Stimulated activated CD8-positive, alpha-beta memory T cell treated with anti-CD3 and anti-CD28 coated beads, Interleukin-4, amount 100 ng/mL, for 24 hours (primary cell): Measurements from ENCODE around the gene P3H4.
"Not testable (repeated sequence)": the region's sequence is repeated elsewhere in the genome, so short reads cannot be mapped to it uniquely, and the experiment has no call there.

ENCODE experiments used
- DNase-seq: peaks from one replicate; pipeline ENCODE4 v3.0.0-alpha.2; 2020; ENCODE audit warnings: low read depth

P3H4 gene

GRCh38 chr17:41794540-41794975 is 17.2 kb downstream of the P3H4 start:
- DNase-seq, result no peak

- DNase-seq, result no peak
These were observed 17.8 kb downstream of the P3H4 start for GRCh38 chr17:41793784-41794539.

GRCh38 chr17:41792845-41793783 is 18.6 kb downstream of the P3H4 start:
- no peak for DNase-seq

- no peak for DNase-seq
These were observed 24.7 kb downstream of the P3H4 start for GRCh38 chr17:41787021-41787418.

GRCh38 chr17:41786227-41787020 is 25.3 kb downstream of the P3H4 start, which contains the start of gene JUP:
Gene JUP (minus strand): TSS chr17:41786711. CDS start chr17:41771854, 14,857 bp downstream.
- DNase-seq, result peak; percentile 87

- no peak for DNase-seq
These were observed 25.9 kb downstream of the P3H4 start for GRCh38 chr17:41785859-41786226.

GRCh38 chr17:41785091-41785858 is 26.5 kb downstream of the P3H4 start:
- DNase-seq, result no peak

- DNase-seq, result no peak
These were observed 27.5 kb downstream of the P3H4 start for GRCh38 chr17:41784207-41784744.

- no peak for DNase-seq
These were observed 29.6 kb downstream of the P3H4 start for GRCh38 chr17:41782142-41782541.

- no peak for DNase-seq
These were observed 30.2 kb downstream of the P3H4 start for GRCh38 chr17:41781404-41782110.

GRCh38 chr17:41779954-41780353 is 31.8 kb downstream of the P3H4 start:
- no peak for DNase-seq

- DNase-seq, result no peak
These were observed 34.1 kb downstream of the P3H4 start for GRCh38 chr17:41777574-41778188.

GRCh38 chr17:41777157-41777573 is 34.6 kb downstream of the P3H4 start:
- DNase-seq, result no peak

GRCh38 chr17:41776262-41776900 is 35.4 kb downstream of the P3H4 start:
- not testable (repeated sequence) for DNase-seq

GRCh38 chr17:41775394-41776226 is 36.1 kb downstream of the P3H4 start:
- DNase-seq, result no peak

- no peak for DNase-seq
These were observed 38.0 kb downstream of the P3H4 start for GRCh38 chr17:41773731-41774193.

- no peak for DNase-seq
These were observed 38.6 kb downstream of the P3H4 start for GRCh38 chr17:41773190-41773588.

GRCh38 chr17:41772586-41773189 is 39.1 kb downstream of the P3H4 start:
- no peak for DNase-seq
